Measurements from ENCODE around the gene EHBP1L1.

- TF ChIP-seq ZSCAN30 (CRISPR knock-in tag; IDR thresholded peaks at IDR 0.05): no peak
- no peak for TF ChIP-seq NONO (IDR thresholded peaks at IDR 0.05)
- no peak for TF ChIP-seq NONO (CRISPR knock-in tag; conservative IDR thresholded peaks at IDR 0.05)
- no peak for TF ChIP-seq GTF2F1 (IDR thresholded peaks at IDR 0.05; ENCODE audit: low read length)
- TF ChIP-seq SMC3 (IDR thresholded peaks at IDR 0.05; ENCODE audit: low read length): no peak
- TF ChIP-seq FOXO4 (CRISPR knock-in tag; conservative IDR thresholded peaks at IDR 0.05): no peak
- TF ChIP-seq ZHX2 (IDR thresholded peaks at IDR 0.05; ENCODE audit: low read depth): no peak
- TF ChIP-seq ZHX2 (CRISPR knock-in tag; IDR thresholded peaks at IDR 0.05; ENCODE audit: borderline replicate concordance): no peak
- TF ChIP-seq TEAD2 (CRISPR knock-in tag; IDR thresholded peaks at IDR 0.05): no peak
- TF ChIP-seq, protein P1, sequence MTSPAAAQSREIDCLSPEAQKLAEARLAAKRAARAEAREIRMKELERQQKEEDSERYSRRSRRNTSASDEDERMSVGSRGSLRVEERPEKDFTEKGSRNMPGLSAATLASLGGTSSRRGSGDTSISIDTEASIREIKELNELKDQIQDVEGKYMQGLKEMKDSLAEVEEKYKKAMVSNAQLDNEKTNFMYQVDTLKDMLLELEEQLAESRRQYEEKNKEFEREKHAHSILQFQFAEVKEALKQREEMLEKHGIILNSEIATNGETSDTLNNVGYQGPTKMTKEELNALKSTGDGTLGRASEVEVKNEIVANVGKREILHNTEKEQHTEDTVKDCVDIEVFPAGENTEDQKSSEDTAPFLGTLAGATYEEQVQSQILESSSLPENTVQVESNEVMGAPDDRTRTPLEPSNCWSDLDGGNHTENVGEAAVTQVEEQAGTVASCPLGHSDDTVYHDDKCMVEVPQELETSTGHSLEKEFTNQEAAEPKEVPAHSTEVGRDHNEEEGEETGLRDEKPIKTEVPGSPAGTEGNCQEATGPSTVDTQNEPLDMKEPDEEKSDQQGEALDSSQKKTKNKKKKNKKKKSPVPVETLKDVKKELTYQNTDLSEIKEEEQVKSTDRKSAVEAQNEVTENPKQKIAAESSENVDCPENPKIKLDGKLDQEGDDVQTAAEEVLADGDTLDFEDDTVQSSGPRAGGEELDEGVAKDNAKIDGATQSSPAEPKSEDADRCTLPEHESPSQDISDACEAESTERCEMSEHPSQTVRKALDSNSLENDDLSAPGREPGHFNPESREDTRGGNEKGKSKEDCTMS (CRISPR knock-in tag; conservative IDR thresholded peaks at IDR 0.05): no peak
- TF ChIP-seq ZZZ3 (CRISPR knock-in tag; IDR thresholded peaks at IDR 0.05; ENCODE audit: borderline replicate concordance): no peak
- TF ChIP-seq MAZ (IDR thresholded peaks at IDR 0.05; ENCODE audit: borderline replicate concordance, low read depth, low read length): no peak
- no peak for TF ChIP-seq MAZ (CRISPR knock-in tag; IDR thresholded peaks at IDR 0.05; ENCODE audit: low read depth)
Observed at GRCh38 chr11:65571420-65571819, 4.4 kb upstream of the EHBP1L1 start.

Data from HepG2 (cell line).